Hematopoietic multipotent progenitor cell treated with erythropoietin and hydrocortisone succinate and interleukin-3 and kit ligand, for 8 days (in vitro differentiated cells): Measurements from ENCODE around the gene AGPAT3.
A peak's percentile ranks its signal among the peaks of the same experiment; 100 is the strongest.

Experiments used
- DNase-seq: peaks from one replicate; pipeline ENCODE4 v3.0.0-alpha.2; 2015

AGPAT3 gene

DNA sequence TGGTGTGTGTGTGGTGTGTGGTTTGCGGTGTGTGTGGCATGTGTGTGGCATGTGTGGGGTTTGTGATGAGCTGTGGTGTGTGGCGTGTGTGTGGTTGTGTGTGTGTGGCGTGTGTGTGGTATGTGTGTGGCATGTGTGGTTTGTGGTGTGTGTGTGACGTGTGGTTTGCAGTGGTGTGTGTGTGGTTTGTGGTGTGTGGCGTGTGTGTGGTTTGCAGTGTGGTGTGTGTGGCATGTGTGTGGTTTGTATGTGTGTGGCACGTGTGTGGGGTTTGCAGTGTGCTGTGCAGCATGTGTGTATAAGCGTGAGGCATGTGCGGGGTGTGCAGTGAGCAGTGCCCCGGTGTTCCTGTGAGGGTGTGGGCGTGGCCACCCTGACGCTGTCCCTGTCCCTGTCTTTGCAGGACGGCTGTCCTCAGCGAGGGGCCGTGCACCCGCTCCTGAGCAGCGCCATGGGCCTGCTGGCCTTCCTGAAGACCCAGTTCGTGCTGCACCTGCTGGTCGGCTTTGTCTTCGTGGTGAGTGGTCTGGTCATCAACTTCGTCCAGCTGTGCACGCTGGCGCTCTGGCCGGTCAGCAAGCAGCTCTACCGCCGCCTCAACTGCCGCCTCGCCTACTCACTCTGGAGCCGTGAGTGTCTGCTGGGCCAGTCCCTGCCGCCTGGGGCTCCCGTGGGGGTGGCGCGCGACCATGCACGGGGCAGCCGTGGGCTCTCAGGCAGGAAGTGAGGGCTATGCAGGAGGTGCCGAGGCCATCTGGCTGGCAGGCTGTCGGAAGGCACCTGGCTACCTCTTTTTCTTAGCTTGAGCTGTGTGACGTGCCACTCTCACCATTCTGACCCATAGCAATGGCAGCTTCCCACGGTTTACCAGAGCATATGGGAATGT, 94.5 kb downstream of the AGPAT3 start:
- no peak for DNase-seq

DNA sequence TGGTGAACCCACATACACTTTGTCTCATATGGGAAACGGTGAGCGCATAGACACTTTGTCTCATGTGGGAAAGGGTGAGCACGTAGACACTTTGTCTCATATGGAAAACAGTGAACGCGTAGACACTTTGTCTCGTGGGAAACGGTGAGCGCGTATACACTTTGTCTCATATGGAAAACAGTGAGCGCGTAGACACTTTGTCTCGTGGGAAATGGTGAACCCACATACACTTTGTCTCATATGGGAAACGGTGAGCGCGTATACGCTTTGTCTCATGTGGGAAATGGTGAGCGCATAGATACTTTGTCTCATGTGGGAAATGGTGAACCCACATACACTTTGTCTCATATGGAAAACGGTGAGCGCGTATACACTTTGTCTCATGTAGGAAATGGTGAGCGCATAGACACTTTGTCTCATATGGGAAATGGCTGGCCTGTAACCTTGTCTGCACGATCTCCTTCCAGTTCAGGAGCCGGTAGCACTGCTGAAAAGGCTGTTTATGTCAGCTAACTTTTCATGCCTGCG, 96.4 kb downstream of the AGPAT3 start:
- no peak for DNase-seq

GRCh38 chr21:43965911-43966585, 101.0 kb downstream of the AGPAT3 start:
- DNase-seq: no peak

GRCh38 chr21:43966946-43967512, 102.0 kb downstream of the AGPAT3 start:
- DNase-seq: no peak

- DNase-seq: no peak
Measured at GRCh38 chr21:43967981-43968380, 103.0 kb downstream of the AGPAT3 start.

- DNase-seq: no peak
Measured at GRCh38 chr21:43968410-43969114, 103.5 kb downstream of the AGPAT3 start.

- no peak for DNase-seq
Measured at GRCh38 chr21:43969115-43969444, 104.1 kb downstream of the AGPAT3 start.

GRCh38 chr21:43970551-43970950, 105.5 kb downstream of the AGPAT3 start:
- no peak for DNase-seq

DNA sequence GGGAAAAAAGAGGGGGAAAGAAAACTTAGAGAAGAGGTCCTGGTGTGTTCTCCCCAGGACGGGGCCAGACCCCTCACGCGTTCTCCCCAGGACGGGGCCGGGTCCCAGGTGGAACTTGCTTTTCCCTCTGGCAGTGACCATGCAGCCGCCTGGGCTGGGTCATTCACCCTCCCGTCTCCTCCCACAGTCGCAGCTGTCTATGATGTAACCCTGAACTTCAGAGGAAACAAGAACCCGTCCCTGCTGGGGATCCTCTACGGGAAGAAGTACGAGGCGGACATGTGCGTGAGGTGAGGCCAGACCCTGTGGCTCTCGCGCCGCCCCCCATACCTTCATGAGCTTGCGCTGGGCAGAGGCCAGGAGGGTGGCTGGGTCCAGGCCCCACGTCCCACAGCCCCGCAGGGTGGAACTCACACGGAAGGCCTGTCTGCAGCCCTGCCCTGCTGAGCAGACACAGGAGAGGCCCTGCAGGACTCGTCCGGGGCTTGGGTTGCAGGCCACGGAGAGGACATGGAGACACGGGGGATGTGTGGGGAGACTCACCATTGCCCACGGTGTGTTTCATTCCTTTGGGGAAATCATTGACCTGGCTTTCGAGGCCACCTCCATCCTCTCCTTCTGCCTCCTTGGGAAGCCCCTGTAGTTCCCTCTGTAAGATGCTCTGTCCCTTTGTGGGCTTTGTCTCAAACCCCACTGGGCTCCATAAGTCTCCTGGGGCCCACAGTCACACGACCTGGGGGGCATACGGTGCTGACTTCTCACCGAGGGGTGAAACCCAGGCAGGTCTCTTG, 106.4 kb downstream of the AGPAT3 start:
- no peak for DNase-seq

DNA sequence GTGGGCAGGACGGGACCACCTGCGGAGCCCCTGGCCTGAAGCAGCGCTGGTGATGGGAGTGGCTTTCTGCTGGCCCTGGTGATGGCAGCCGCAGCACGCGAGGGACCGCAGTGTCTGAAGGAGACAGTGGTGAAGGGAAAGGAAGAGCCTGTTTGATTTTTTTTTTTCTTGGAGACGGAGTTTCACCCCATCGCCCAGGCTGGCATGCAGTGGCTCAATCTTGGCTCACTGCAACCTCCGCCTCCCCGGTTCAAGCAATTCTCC, 106.9 kb downstream of the AGPAT3 start:
- no peak for DNase-seq

DNA sequence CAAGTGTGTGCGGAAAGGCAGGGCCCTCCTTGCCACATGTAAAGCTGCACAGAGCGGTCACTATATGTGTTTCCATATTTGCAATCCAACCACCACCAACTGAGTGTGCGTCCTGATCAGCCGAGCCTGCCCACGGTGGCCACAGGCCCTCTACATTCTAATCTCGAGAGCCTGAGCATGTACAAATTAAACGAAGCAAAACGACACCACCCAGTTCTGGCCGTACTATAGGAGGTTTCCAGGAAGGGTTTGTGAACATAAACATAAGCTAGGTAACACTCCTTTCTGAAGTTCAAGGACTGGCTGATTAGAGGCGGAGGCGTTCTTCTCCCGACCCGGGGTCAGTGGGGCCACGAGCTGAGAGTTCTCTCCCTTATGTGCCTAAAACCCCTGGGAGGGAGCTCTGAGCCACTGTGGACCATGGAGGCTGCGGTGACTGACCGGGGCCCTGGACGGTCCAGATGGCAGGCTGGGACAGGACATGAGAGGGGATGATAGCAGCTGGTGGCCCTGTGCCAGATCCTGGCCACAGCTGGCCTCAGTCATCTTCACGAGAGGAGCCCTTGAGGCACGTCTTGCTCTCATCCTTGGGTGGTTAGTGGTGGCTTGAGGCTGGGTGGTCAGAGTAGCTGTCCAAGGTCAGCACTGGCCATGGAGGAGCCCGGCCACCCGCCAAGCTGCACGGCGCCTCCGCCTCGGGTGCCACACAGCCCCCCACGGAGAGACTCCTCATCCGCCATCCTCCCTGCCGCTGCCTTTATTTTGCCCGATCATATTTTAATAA, 108.0 kb downstream of the AGPAT3 start:
- no peak for DNase-seq

DNA sequence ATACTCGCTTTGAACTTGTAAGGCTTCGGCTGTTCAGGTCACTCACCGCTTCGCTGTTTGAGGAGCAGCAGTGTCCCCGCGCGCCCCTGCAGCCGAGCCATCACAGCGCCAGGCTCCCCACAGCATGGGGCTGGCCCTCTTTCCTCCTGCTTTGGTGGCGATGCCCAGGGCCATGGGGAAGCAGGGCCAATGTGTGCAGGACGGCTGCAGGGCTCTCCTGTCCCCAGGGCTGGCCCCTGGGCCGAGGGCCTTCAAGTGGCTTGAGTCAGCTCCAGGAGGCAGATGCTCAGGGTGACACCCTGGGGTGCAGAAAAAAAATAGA, 108.6 kb downstream of the AGPAT3 start:
- no peak for DNase-seq

GRCh38 chr21:43974791-43975468, 109.9 kb downstream of the AGPAT3 start:
- no peak for DNase-seq

GRCh38 chr21:43975469-43976098, 110.6 kb downstream of the AGPAT3 start:
- peak; percentile 75 for DNase-seq

- no peak for DNase-seq
Measured at GRCh38 chr21:43976661-43977060, 111.6 kb downstream of the AGPAT3 start.

GRCh38 chr21:43978060-43978459, 113.0 kb downstream of the AGPAT3 start:
- no peak for DNase-seq

- no peak for DNase-seq
Measured at GRCh38 chr21:43979654-43980053, 114.6 kb downstream of the AGPAT3 start.

DNA sequence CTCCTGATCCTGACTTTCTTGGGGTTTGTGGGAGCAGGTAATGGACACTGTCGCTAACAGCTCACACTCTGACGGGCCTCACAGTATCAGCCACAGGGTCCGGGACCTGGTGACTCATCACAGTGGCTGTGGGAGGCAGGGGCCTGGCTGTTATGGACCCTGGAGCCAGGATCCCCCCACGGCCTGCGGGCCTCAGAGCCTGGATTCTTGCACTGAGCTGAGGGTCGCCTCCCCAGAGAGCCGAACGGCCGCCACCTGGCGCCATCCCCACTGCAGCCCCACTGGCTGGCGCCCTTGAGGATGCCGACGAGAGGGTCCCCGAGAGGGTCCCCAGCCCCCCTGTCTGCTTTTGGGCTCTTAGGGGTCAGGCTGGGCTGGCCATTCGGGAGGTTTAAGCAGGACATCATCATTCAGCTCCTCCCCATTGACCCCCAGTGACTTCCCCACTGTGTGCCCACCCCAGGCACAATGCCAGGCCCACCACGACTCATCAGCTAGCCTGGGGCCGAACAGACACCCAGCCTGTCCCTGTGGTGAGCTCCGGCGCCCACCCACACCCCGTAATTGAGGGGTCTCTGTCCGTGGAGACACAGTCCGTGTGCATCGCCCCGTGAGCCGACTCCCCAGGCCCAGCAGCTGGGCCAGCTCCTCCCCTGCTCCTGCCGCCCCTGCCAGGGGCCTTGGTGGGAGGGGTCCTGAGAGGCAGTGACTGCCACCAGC, 116.3 kb downstream of the AGPAT3 start:
- no peak for DNase-seq

- no peak for DNase-seq
Measured at GRCh38 chr21:43981871-43982210, 116.8 kb downstream of the AGPAT3 start.

DNA sequence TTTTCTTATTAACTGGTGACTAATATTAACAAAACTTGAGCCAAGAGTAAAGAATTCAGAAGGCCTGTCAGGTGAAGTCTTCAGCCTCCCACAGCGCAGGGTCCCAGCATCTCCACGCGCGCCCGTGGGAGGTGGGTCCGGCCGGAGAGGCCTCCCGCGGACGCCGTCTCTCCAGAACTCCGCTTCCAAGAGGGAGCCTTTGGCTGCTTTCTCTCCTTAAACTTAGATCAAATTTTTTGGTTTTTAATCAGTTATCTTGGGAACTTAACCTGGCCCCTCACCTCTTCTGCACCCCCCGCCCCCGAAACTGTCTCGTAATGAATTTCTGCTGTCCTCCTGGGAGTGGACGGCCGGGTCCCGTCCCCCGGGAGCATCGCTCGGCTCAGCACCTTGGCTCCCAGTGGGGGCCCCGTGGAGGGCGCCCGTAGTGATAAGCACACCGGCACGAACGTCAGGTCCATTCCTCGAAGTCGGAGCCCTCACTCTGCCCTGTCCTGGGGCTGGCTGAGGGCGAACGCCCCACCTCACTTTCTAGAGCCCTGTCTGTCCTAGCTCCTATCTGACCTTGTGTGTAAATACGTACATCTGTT, 117.6 kb downstream of the AGPAT3 start:
- DNase-seq: no peak
